ENCODE data around the gene SPAG5.

The SPAG5 gene

GRCh38 chr17:28598799-28599310 is at the start of gene SPAG5:
Gene SPAG5 (minus strand): TSS chr17:28599025. CDS start chr17:28598946, 79 bp downstream.
- DNase-seq (ENCODE audit: low spot score) = peak; percentile 94

GRCh38 chr17:28646039-28646754 is 47.4 kb upstream of the SPAG5 start:
- no peak for DNase-seq (ENCODE audit: low spot score)

GRCh38 chr17:28645576-28645939 is 46.7 kb upstream of the SPAG5 start:
- no peak for DNase-seq (ENCODE audit: low spot score)

GRCh38 chr17:28644787-28645575 is 46.2 kb upstream of the SPAG5 start, which contains the start of gene BLTP2:
Gene BLTP2 (minus strand): TSS chr17:28645158. CDS start chr17:28645056, 102 bp downstream.
- peak; percentile 95 for DNase-seq (ENCODE audit: low spot score)

- DNase-seq (ENCODE audit: low spot score) = peak; percentile 20
These were observed 45.4 kb upstream of the SPAG5 start for GRCh38 chr17:28643983-28644786.

- no peak for DNase-seq (ENCODE audit: low spot score)
These were observed 42.8 kb upstream of the SPAG5 start for GRCh38 chr17:28641579-28641978.

- DNase-seq (ENCODE audit: low spot score) = no peak
These were observed 36.7 kb upstream of the SPAG5 start for GRCh38 chr17:28635506-28635905.

GRCh38 chr17:28634206-28634865 is 35.5 kb upstream of the SPAG5 start:
- no peak for DNase-seq (ENCODE audit: low spot score)

- DNase-seq (ENCODE audit: low spot score) = no peak
These were observed 28.0 kb upstream of the SPAG5 start for GRCh38 chr17:28626818-28627217.

GRCh38 chr17:28624148-28624547 is 25.3 kb upstream of the SPAG5 start:
- DNase-seq (ENCODE audit: low spot score) = no peak

GRCh38 chr17:28623696-28624095 is 24.9 kb upstream of the SPAG5 start:
- DNase-seq (ENCODE audit: low spot score) = no peak

- DNase-seq (ENCODE audit: low spot score) = no peak
These were observed 23.4 kb upstream of the SPAG5 start for GRCh38 chr17:28622186-28622585.

- DNase-seq (ENCODE audit: low spot score) = no peak
These were observed 21.2 kb upstream of the SPAG5 start for GRCh38 chr17:28620010-28620409.

GRCh38 chr17:28618464-28618863 is 19.6 kb upstream of the SPAG5 start:
- no peak for DNase-seq (ENCODE audit: low spot score)

- no peak for DNase-seq (ENCODE audit: low spot score)
These were observed 17.5 kb upstream of the SPAG5 start for GRCh38 chr17:28616281-28616680.

GRCh38 chr17:28615260-28615940 is 16.6 kb upstream of the SPAG5 start:
- no peak for DNase-seq (ENCODE audit: low spot score)

- no peak for DNase-seq (ENCODE audit: low spot score)
These were observed 15.1 kb upstream of the SPAG5 start, which contains the start of gene RSKR for GRCh38 chr17:28613931-28614381. Gene RSKR (minus strand): TSS chr17:28614185. CDS start chr17:28614161, 24 bp downstream.

- DNase-seq (ENCODE audit: low spot score) = peak; percentile 40
These were observed 14.4 kb upstream of the SPAG5 start for GRCh38 chr17:28612936-28613872.

- DNase-seq (ENCODE audit: low spot score) = no peak
These were observed 13.7 kb upstream of the SPAG5 start for GRCh38 chr17:28612531-28612930.

- DNase-seq (ENCODE audit: low spot score) = no peak
These were observed 11.6 kb upstream of the SPAG5 start for GRCh38 chr17:28610376-28610775.
